Liver (tissue), 9 donors: ENCODE measurements around the gene JAKMIP2. TPM values are rescaled to one million over a fixed set of nuclear protein-coding genes. Genes with fewer than 3 reads are reported as not detected.

Source experiments
- DNase-seq: peaks from one replicate; pipeline ENCODE4 v3.0.0-alpha.2; 2017; ENCODE audit warnings: low spot score
- H3K27ac ChIP-seq, 2 donors: one replicate each; pipeline ENCODE4 v1.7.0; 2013; ENCODE audit warnings: inconsistent platforms in 2 of 2, low read length in 2 of 2, control low read depth in 1 of 2, low read depth in 1 of 2, mild to moderate bottlenecking in 1 of 2
- H3K27me3 ChIP-seq, 4 donors: one replicate each; pipeline versions ENCODE4 v1.6.1 to v1.7.0; 2013; ENCODE audit warnings: low read length in 3 of 4, inconsistent platforms in 1 of 4, mild to moderate bottlenecking in 1 of 4, moderate library complexity in 1 of 4; ENCODE audit not compliant: control insufficient read depth in 4 of 4, insufficient read depth in 4 of 4
- H3K36me3 ChIP-seq, 4 donors: one replicate each; pipeline versions ENCODE4 v1.6.1 to v1.7.0; 2013; ENCODE audit warnings: low read length in 3 of 4, mild to moderate bottlenecking in 3 of 4, low read depth in 1 of 4, moderate library complexity in 1 of 4; ENCODE audit not compliant: control insufficient read depth in 4 of 4, insufficient read depth in 3 of 4
- H3K4me1 ChIP-seq, 4 donors: one replicate each; pipeline versions ENCODE4 v1.6.1 to v1.7.0; 2013; ENCODE audit warnings: low read length in 3 of 4, mild to moderate bottlenecking in 3 of 4, moderate library complexity in 1 of 4; ENCODE audit not compliant: control insufficient read depth in 4 of 4, insufficient read depth in 4 of 4
- H3K4me3 ChIP-seq, 3 donors: one replicate each; pipeline versions ENCODE4 v1.6.1 to v1.7.0; 2013; ENCODE audit warnings: low read length in 3 of 3, control low read depth in 1 of 3, low read depth in 1 of 3, mild to moderate bottlenecking in 1 of 3
- H3K9ac ChIP-seq, 2 donors: one replicate each; pipeline ENCODE4 v1.7.0; 2013; ENCODE audit warnings: low read length in 2 of 2, mild to moderate bottlenecking in 2 of 2, moderate library complexity in 2 of 2, control low read depth in 1 of 2, low read depth in 1 of 2
- H3K9me3 ChIP-seq, 4 donors: one replicate each; pipeline versions ENCODE4 v1.6.1 to v1.7.0; 2013; ENCODE audit warnings: low read length in 3 of 4; ENCODE audit not compliant: control insufficient read depth in 4 of 4
- ATF3 ChIP-seq: IDR thresholded peaks from 2 replicates; pipeline ENCODE4 v1.6.1; 2016; ENCODE audit warnings: antibody characterized with exemption
- CTCF ChIP-seq: fragments of 150-350 bp; IDR thresholded peaks from 2 replicates; pipeline ENCODE4 v1.5.1; 2017; ENCODE audit warnings: improper control_type of control experiment, low read depth, low read length; ENCODE audit not compliant: missing input control
- EGR1 ChIP-seq, 2 donors: IDR thresholded peaks; 2 replicates each; pipeline ENCODE4 v1.6.1; 2016 to 2018; ENCODE audit warnings: antibody characterized with exemption in 2 of 2, low read depth in 2 of 2
- FOXA1 ChIP-seq: IDR thresholded peaks from 2 replicates; pipeline ENCODE4 v1.6.1; 2016; ENCODE audit warnings: antibody characterized with exemption
- FOXA2 ChIP-seq: IDR thresholded peaks from 2 replicates; pipeline ENCODE4 v1.6.1; 2016; ENCODE audit warnings: antibody characterized with exemption
- GABPA ChIP-seq, 2 donors: IDR thresholded peaks in 1 of 2; conservative IDR thresholded peaks in 1 of 2; 2 replicates each; pipeline ENCODE4 v1.6.1; 2016; ENCODE audit warnings: antibody characterized with exemption in 2 of 2, mild to moderate bottlenecking in 1 of 2, moderate library complexity in 1 of 2
- HNF4A ChIP-seq, 2 donors: conservative IDR thresholded peaks; 2 replicates each; pipeline ENCODE4 v1.6.1; 2016; ENCODE audit warnings: antibody characterized with exemption in 2 of 2, mild to moderate bottlenecking in 2 of 2
- HNF4G ChIP-seq: IDR thresholded peaks from 2 replicates; pipeline ENCODE4 v1.6.1; 2016; ENCODE audit warnings: antibody characterized with exemption
- JUND ChIP-seq, 2 donors: IDR thresholded peaks; 2 replicates each; pipeline ENCODE4 v1.6.1; 2016; ENCODE audit warnings: antibody characterized with exemption in 2 of 2
- MAX ChIP-seq: IDR thresholded peaks from 2 replicates; pipeline ENCODE4 v1.6.1; 2016; ENCODE audit warnings: antibody characterized with exemption
- NR2F2 ChIP-seq: IDR thresholded peaks from 2 replicates; pipeline ENCODE4 v1.6.1; 2016; ENCODE audit warnings: antibody characterized with exemption
- RAD21 ChIP-seq, 2 donors: IDR thresholded peaks; 2 replicates each; pipeline ENCODE4 v1.6.1; 2016; ENCODE audit warnings: antibody characterized with exemption in 2 of 2, mild to moderate bottlenecking in 2 of 2
- REST ChIP-seq: IDR thresholded peaks from 2 replicates; pipeline ENCODE4 v1.6.1; 2016; ENCODE audit warnings: antibody characterized with exemption, mild to moderate bottlenecking
- RXRA ChIP-seq, 2 donors: IDR thresholded peaks; 2 replicates each; pipeline ENCODE4 v1.6.1; 2017 to 2018; ENCODE audit warnings: antibody characterized with exemption in 2 of 2, mild to moderate bottlenecking in 1 of 2
- SP1 ChIP-seq: IDR thresholded peaks from 2 replicates; pipeline ENCODE4 v1.6.1; 2018; ENCODE audit warnings: antibody characterized with exemption, mild to moderate bottlenecking
- TAF1 ChIP-seq: conservative IDR thresholded peaks from 2 replicates; pipeline ENCODE4 v1.6.1; 2016; ENCODE audit warnings: antibody characterized with exemption, mild to moderate bottlenecking
- YY1 ChIP-seq: IDR thresholded peaks from 2 replicates; pipeline ENCODE4 v1.6.1; 2016; ENCODE audit warnings: antibody characterized with exemption, mild to moderate bottlenecking
- WGBS: extraction: QIAGEN DNeasy Blood & Tissue Kit; methylation state at CpG from one replicate; pipeline ENCODE4 v1.1.7; 2013; 5-methylcytosine and 5-hydroxymethylcytosine counted together
- polyA plus RNA-seq, 2 donors: library from polyadenylated mRNA; stranded (reverse) in 1 of 2; unstranded in 1 of 2; fragments of 200-250 nt in 1 of 2; fragments of >200 nt in 1 of 2; fragmentation: Nextera tagmentation in 1 of 2; extraction: Ambion mirVana in 1 of 2; gene quantifications; one replicate each; pipeline versions ENCODE4 v1.2.1 to v1.2.3, GENCODE V29; 2013 to 2015
- total RNA-seq, 2 donors: library from RNA; depleted of rRNA; stranded (reverse); fragments of >200 nt; gene quantifications; one replicate each; pipeline ENCODE4 v1.2.3, GENCODE V29; 2014
- donor health status: healthy.
- donor health status: healthy.
- donor health status: healthy.
- donor health status: healthy.
- donor health status: healthy.

JAKMIP2 gene
- total and polyA plus RNA-seq, 4 donors = 0.06 to 0.38 (median 0.24) TPM

GRCh38 chr5:147694772-147695171 is 87.8 kb downstream of the JAKMIP2 start (continued):
- TF ChIP-seq REST = no peak

GRCh38 chr5:147693233-147693632 is 89.3 kb downstream of the JAKMIP2 start:
- Histone ChIP-seq H3K9me3 (peaks cover 0 to 3% (median 0%) of the 10 kb centered on the region in 4 donors), H3K4me3 (no peak overlapping the region), H3K27ac (no peak overlapping the region), H3K36me3 (no peaks in the 10 kb centered on the region), H3K4me1 (no peaks in the 10 kb centered on the region), H3K27me3 (no peaks in the 10 kb centered on the region), H3K9ac (no peak overlapping the region)
- WGBS = 93% methylated on average over 1 of the region's 1 CpG
- TF ChIP-seq HNF4G (no peak), ATF3 (no peak), SP1 (no peak), JUND (IDR thresholded peaks at IDR 0.05) (no peak), RXRA (IDR thresholded peaks at IDR 0.05) (no peak), TAF1 (no peak), HNF4A (conservative IDR thresholded peaks at IDR 0.05) (no peak), REST (no peak), EGR1 (IDR thresholded peaks at IDR 0.05; ENCODE audit: low read depth in 2 of 2) (no peak), RAD21 (IDR thresholded peaks at IDR 0.05) (no peak), FOXA1 (no peak), NR2F2 (no peak), GABPA (IDR thresholded peaks at IDR 0.05 in 1 of 2, conservative IDR thresholded peaks at IDR 0.05 in 1 of 2) (no peak), MAX (no peak), FOXA2 (no peak), CTCF (no peak), YY1 (no peak)
- no peak for DNase-seq
